22Rv1 (cell line): ENCODE results near the gene CNTNAP2.

Experiments
- ZFX ChIP-seq: fragments of 450-650 bp; IDR thresholded peaks from 2 replicates; pipeline ENCODE4 v1.6.1; 2017; ENCODE audit warnings: antibody characterized with exemption, borderline replicate concordance
- TF ChIP-seq, protein P1 (sequence below): fragments of 450-650 bp; IDR thresholded peaks from 2 replicates; pipeline ENCODE4 v1.5.1; 2017; ENCODE audit warnings: mild to moderate bottlenecking

DNA sequence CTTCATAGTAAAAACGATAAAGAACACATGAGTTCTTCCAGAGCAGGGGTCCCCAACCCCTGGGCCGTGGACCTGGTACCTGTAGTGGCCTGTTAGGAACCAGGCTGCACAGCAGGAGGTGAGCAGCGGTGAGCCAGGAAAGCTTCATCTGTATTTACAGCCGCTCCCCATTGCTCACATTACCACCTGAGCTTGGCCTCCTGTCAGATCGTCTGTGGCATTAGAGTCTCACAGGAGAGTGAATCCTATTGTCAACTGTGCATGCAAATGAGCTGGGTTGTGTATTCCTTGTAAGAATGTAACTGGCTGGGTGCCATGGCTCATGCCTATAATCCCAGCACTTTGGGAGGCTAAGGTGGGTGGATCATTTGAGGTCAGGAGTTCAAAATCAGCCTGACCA, 229.5 kb downstream of the CNTNAP2 start:
- TF ChIP-seq, protein P1, sequence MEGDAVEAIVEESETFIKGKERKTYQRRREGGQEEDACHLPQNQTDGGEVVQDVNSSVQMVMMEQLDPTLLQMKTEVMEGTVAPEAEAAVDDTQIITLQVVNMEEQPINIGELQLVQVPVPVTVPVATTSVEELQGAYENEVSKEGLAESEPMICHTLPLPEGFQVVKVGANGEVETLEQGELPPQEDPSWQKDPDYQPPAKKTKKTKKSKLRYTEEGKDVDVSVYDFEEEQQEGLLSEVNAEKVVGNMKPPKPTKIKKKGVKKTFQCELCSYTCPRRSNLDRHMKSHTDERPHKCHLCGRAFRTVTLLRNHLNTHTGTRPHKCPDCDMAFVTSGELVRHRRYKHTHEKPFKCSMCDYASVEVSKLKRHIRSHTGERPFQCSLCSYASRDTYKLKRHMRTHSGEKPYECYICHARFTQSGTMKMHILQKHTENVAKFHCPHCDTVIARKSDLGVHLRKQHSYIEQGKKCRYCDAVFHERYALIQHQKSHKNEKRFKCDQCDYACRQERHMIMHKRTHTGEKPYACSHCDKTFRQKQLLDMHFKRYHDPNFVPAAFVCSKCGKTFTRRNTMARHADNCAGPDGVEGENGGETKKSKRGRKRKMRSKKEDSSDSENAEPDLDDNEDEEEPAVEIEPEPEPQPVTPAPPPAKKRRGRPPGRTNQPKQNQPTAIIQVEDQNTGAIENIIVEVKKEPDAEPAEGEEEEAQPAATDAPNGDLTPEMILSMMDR, result no peak
- TF ChIP-seq ZFX, result no peak
